Middle frontal gyrus (tissue), 1 donor: ENCODE results near the gene MYB.
"Not testable (repeated sequence)": the region's sequence is repeated elsewhere in the genome, so short reads cannot be mapped to it uniquely, and the experiment has no call there.

Experiments
- DNase-seq: peaks from one replicate; pipeline ENCODE4 v3.0.0-alpha.2; 2015; ENCODE audit warnings: low spot score; ENCODE audit errors: extremely low spot score

The MYB gene

GRCh38 chr6:135163440-135163738 lies 17.7 kb upstream of the MYB start:
- DNase-seq, result no peak

GRCh38 chr6:135164387-135164786 lies 16.7 kb upstream of the MYB start:
- not testable (repeated sequence) for DNase-seq

GRCh38 chr6:135165031-135165430 lies 16.1 kb upstream of the MYB start:
- DNase-seq, result no peak

- DNase-seq, result no peak
These were observed 14.6 kb upstream of the MYB start for GRCh38 chr6:135166515-135166914.

GRCh38 chr6:135167617-135168016 lies 13.5 kb upstream of the MYB start:
- DNase-seq, result no peak

GRCh38 chr6:135168766-135169165 lies 12.3 kb upstream of the MYB start:
- DNase-seq, result no peak

GRCh38 chr6:135170238-135170637 lies 10.9 kb upstream of the MYB start:
- no peak for DNase-seq

GRCh38 chr6:135170849-135171248 lies 10.3 kb upstream of the MYB start:
- DNase-seq, result no peak

GRCh38 chr6:135173242-135173988 lies 7.7 kb upstream of the MYB start:
- no peak for DNase-seq

GRCh38 chr6:135173989-135174484 lies 7.1 kb upstream of the MYB start:
- no peak for DNase-seq

GRCh38 chr6:135176058-135176457 lies 5.0 kb upstream of the MYB start:
- no peak for DNase-seq

GRCh38 chr6:135176464-135176863 lies 4.6 kb upstream of the MYB start:
- DNase-seq, result no peak

- DNase-seq, result no peak
These were observed 1.7 kb upstream of the MYB start for GRCh38 chr6:135179372-135179771.

- DNase-seq, result no peak
These were observed 1.1 kb upstream of the MYB start for GRCh38 chr6:135179920-135180541.

GRCh38 chr6:135181333-135182070 lies 394 bp downstream of the MYB start:
- no peak for DNase-seq

GRCh38 chr6:135182071-135183001 lies 1.2 kb downstream of the MYB start:
- DNase-seq, result no peak

- no peak for DNase-seq
These were observed 2.0 kb downstream of the MYB start for GRCh38 chr6:135183002-135183531.

- DNase-seq, result no peak
These were observed 2.7 kb downstream of the MYB start for GRCh38 chr6:135183532-135184440.

- no peak for DNase-seq
These were observed 4.4 kb downstream of the MYB start for GRCh38 chr6:135185483-135185882.

GRCh38 chr6:135186255-135186654 lies 5.1 kb downstream of the MYB start:
- DNase-seq, result no peak
